Medulla oblongata (tissue), 1 donor: ENCODE measurements around the gene SLF2.

Source experiments
- DNase-seq: peaks from one replicate; pipeline ENCODE4 v3.0.0-alpha.2; 2015; ENCODE audit errors: extremely low spot score

Gene SLF2

GRCh38 chr10:100980311-100980710 is 67.5 kb downstream of the SLF2 start:
- DNase-seq = no peak

- no peak for DNase-seq
These were observed 67.9 kb downstream of the SLF2 start for GRCh38 chr10:100980711-100981110.

GRCh38 chr10:100981178-100981772 is 68.5 kb downstream of the SLF2 start:
- no peak for DNase-seq

GRCh38 chr10:100982916-100983830 is 70.4 kb downstream of the SLF2 start:
- no peak for DNase-seq

GRCh38 chr10:100983868-100984671 is 71.3 kb downstream of the SLF2 start:
- no peak for DNase-seq

- no peak for DNase-seq
These were observed 72.0 kb downstream of the SLF2 start for GRCh38 chr10:100984672-100985177.

- no peak for DNase-seq
These were observed 72.6 kb downstream of the SLF2 start for GRCh38 chr10:100985336-100985735.

GRCh38 chr10:100986623-100986951 is 73.8 kb downstream of the SLF2 start:
- DNase-seq = no peak

- DNase-seq = peak; percentile 91
These were observed 74.4 kb downstream of the SLF2 start, which contains the start of the genes MRPL43 and TWNK for GRCh38 chr10:100986952-100987684. TSS of gene MRPL43 (minus strand) at chr10:100987497. CDS start at chr10:100987443, 54 bp downstream. TSS of gene TWNK (plus strand) at chr10:100987543. CDS start at chr10:100988211, 668 bp downstream.

GRCh38 chr10:100987685-100988049 is 74.9 kb downstream of the SLF2 start:
- no peak for DNase-seq

- DNase-seq = no peak
These were observed 75.4 kb downstream of the SLF2 start for GRCh38 chr10:100988166-100988565.

GRCh38 chr10:100989088-100989487 is 76.3 kb downstream of the SLF2 start:
- DNase-seq = no peak

- peak; percentile 84 for DNase-seq
These were observed 81.4 kb downstream of the SLF2 start for GRCh38 chr10:100993986-100994708.

- DNase-seq = no peak
These were observed 82.4 kb downstream of the SLF2 start for GRCh38 chr10:100995181-100995580.

GRCh38 chr10:100996678-100997359 is 84.1 kb downstream of the SLF2 start:
- no peak for DNase-seq

- peak; percentile 74 for DNase-seq
These were observed 84.8 kb downstream of the SLF2 start for GRCh38 chr10:100997360-100998182.

GRCh38 chr10:100998183-100998990 is 85.6 kb downstream of the SLF2 start:
- DNase-seq = peak; percentile 98

- DNase-seq = peak; percentile 90
These were observed 86.4 kb downstream of the SLF2 start for GRCh38 chr10:100998991-100999741.
